Lung (tissue), 12 donors: Measurements from ENCODE around the gene RPRD2. TPM values are rescaled to one million over a fixed set of nuclear protein-coding genes. Genes with fewer than 3 reads are reported as not detected.

Source experiments
- ATAC-seq: fragments of 200-7000 bp; cut with Tn5 transposase; one replicate; pipeline ENCODE4 v1.9.1; 2020; ENCODE audit warnings: moderate number of reproducible peaks; ENCODE audit not compliant: insufficient read depth, low FRiP score
- DNase-seq, 3 donors: peaks; one replicate each; pipeline ENCODE4 v3.0.0-alpha.2; 2013 to 2017
- H3K27ac ChIP-seq, 2 donors: one replicate each; pipeline ENCODE4 v1.5.1; 2013; ENCODE audit warnings: mild to moderate bottlenecking in 2 of 2, moderate library complexity in 2 of 2, control low read depth in 1 of 2, inconsistent platforms in 1 of 2, low read depth in 1 of 2, low read length in 1 of 2
- H3K27me3 ChIP-seq, 3 donors: one replicate each; pipeline ENCODE4 v1.5.1; 2013; ENCODE audit warnings: low read length in 2 of 3; ENCODE audit not compliant: control insufficient read depth in 3 of 3, insufficient read depth in 3 of 3
- H3K36me3 ChIP-seq, 4 donors: one replicate each; pipeline ENCODE4 v1.5.1; 2013; ENCODE audit warnings: low read length in 4 of 4, mild to moderate bottlenecking in 1 of 4, moderate library complexity in 1 of 4; ENCODE audit not compliant: control insufficient read depth in 4 of 4, insufficient read depth in 4 of 4
- H3K4me1 ChIP-seq, 5 donors: one replicate each; pipeline ENCODE4 v1.5.1; 2013; ENCODE audit warnings: low read length in 5 of 5, mild to moderate bottlenecking in 2 of 5, moderate library complexity in 1 of 5; ENCODE audit not compliant: control insufficient read depth in 5 of 5, insufficient read depth in 5 of 5
- H3K4me3 ChIP-seq: one replicate; pipeline ENCODE4 v1.5.1; 2013; ENCODE audit warnings: mild to moderate bottlenecking, control low read depth, moderate library complexity
- H3K9ac ChIP-seq, 2 donors: one replicate each; pipeline ENCODE4 v1.5.1; 2013; ENCODE audit warnings: low read length in 2 of 2, control low read depth in 1 of 2; ENCODE audit not compliant: insufficient read depth in 1 of 2
- H3K9me3 ChIP-seq, 4 donors: one replicate each; pipeline ENCODE4 v1.5.1; 2013; ENCODE audit warnings: low read length in 3 of 4, mild to moderate bottlenecking in 1 of 4, moderate library complexity in 1 of 4; ENCODE audit not compliant: control insufficient read depth in 4 of 4, insufficient read depth in 3 of 4
- CTCF ChIP-seq: IDR thresholded peaks from 2 replicates; pipeline ENCODE4 v1.5.1; 2012; ENCODE audit warnings: mild to moderate bottlenecking; ENCODE audit errors: control extremely low read depth, extremely low read depth
- WGBS, 2 donors: extraction: QIAGEN DNeasy Blood & Tissue Kit; methylation state at CpG; one replicate each; pipeline ENCODE4 v1.1.7; 2013; 5-methylcytosine and 5-hydroxymethylcytosine counted together
- polyA plus RNA-seq, 2 donors: library from polyadenylated mRNA; stranded (reverse); fragments of 200-250 nt; gene quantifications; one replicate each; pipeline ENCODE4 v1.2.1, GENCODE V29; 2013
- total RNA-seq, 2 donors: library from RNA; depleted of rRNA in 1 of 2; stranded (reverse); fragments of >200 nt in 1 of 2; gene quantifications; one replicate each; pipeline ENCODE4 v1.2.1, GENCODE V29; 2014 to 2021
- donor health status: control.
- donor health status: control.
- donor health status: Bipolar disorder and iron deficiency.
- donor health status: healthy.
- donor health status: DM: yes; HTN: yes; CAD: no.

Gene RPRD2
- total and polyA plus RNA-seq, 4 donors = 7.1 to 27.8 (median 14.7) TPM

GRCh38 chr1:150476754-150477153 lies 112.8 kb downstream of the RPRD2 start:
- no peak for ATAC-seq
- 76 to 83% methylated on average over 3 of the region's 3 CpGs for WGBS, 2 donors

GRCh38 chr1:150477320-150477719 lies 113.4 kb downstream of the RPRD2 start:
- TF ChIP-seq CTCF = no peak
- peak overlapping the region; percentile 33 to 67 for H3K27ac ChIP-seq
- no peak overlapping the region for H3K4me3 ChIP-seq
- H3K4me1 ChIP-seq = peaks cover 0 to 8% (median 3%) of the 10 kb centered on the region in 5 donors
- H3K27me3 ChIP-seq = no peaks in the 10 kb centered on the region
- DNase-seq (no peak), ATAC-seq (no peak)
- peaks cover 0 to 7% (median 6%) of the 10 kb centered on the region in 4 donors for H3K36me3 ChIP-seq
- 77 to 80% methylated on average over 1 of the region's 1 CpG for WGBS, 2 donors
- no peak overlapping the region for H3K9ac ChIP-seq
- H3K9me3 ChIP-seq = no peaks in the 10 kb centered on the region

More at GRCh38 chr1:150476754-150477153, 112.8 kb downstream of the RPRD2 start:
- H3K27me3 ChIP-seq = no peaks in the 10 kb centered on the region
- no peak for DNase-seq
- H3K36me3 ChIP-seq = peaks cover 4 to 13% (median 12%) of the 10 kb centered on the region in 4 donors
- no peak for TF ChIP-seq CTCF
- peaks cover 0 to 8% (median 3%) of the 10 kb centered on the region in 5 donors for H3K4me1 ChIP-seq
- no peaks in the 10 kb centered on the region for H3K9me3 ChIP-seq
- no peak overlapping the region for H3K27ac ChIP-seq
- H3K9ac ChIP-seq = no peak overlapping the region
- no peak overlapping the region for H3K4me3 ChIP-seq

- TF ChIP-seq CTCF = no peak
- Histone ChIP-seq H3K4me1 (peaks cover 0 to 8% (median 3%) of the 10 kb centered on the region in 5 donors), H3K9ac (no peak overlapping the region), H3K27ac (peak overlapping the region in 1 of 2 donors; percentile 33), H3K4me3 (no peak overlapping the region), H3K27me3 (no peaks in the 10 kb centered on the region), H3K9me3 (no peaks in the 10 kb centered on the region), H3K36me3 (peaks cover 0 to 5% (median 3%) of the 10 kb centered on the region in 4 donors)
- ATAC-seq = no peak
- 41 to 57% methylated on average over 4 of the region's 4 CpGs for WGBS, 2 donors
- peak in 2 of 3 donors; percentile 21 to 39 for DNase-seq
These were observed 113.8 kb downstream of the RPRD2 start for GRCh38 chr1:150477733-150478132.

GRCh38 chr1:150479370-150479769 lies 115.4 kb downstream of the RPRD2 start:
- DNase-seq (no peak), ATAC-seq (no peak)
- Histone ChIP-seq H3K27me3 (no peaks in the 10 kb centered on the region), H3K4me1 (peaks cover 0 to 8% (median 3%) of the 10 kb centered on the region in 5 donors), H3K36me3 (peaks cover 0 to 3% (median 0%) of the 10 kb centered on the region in 4 donors), H3K9ac (no peak overlapping the region), H3K27ac (no peak overlapping the region), H3K9me3 (no peaks in the 10 kb centered on the region), H3K4me3 (no peak overlapping the region)
- no peak for TF ChIP-seq CTCF
- 66 to 81% methylated on average over 4 of the region's 4 CpGs for WGBS, 2 donors
